OCI-LY1 (cell line): ENCODE data around the gene ARF1.

Experiments
- H2AFZ ChIP-seq: fragments of 200-600 bp; sonication (generic), shearing (Covaris generic); 2 replicates; pipeline ENCODE4 v1.6.0; 2014; ENCODE audit warnings: antibody characterized with exemption, mild to moderate bottlenecking, low read length
- H3F3A ChIP-seq: fragments of 200-600 bp; sonication (generic), shearing (Covaris generic); 2 replicates; pipeline ENCODE4 v1.6.0; 2014; ENCODE audit warnings: mild to moderate bottlenecking, antibody characterized with exemption, low read length, moderate library complexity; ENCODE audit not compliant: insufficient read depth
- H3K27ac ChIP-seq: fragments of 200-600 bp; sonication (generic); 2 replicates; pipeline ENCODE4 v1.5.1; 2014; ENCODE audit warnings: low read length, mixed run types, mild to moderate bottlenecking, low read depth; ENCODE audit not compliant: poor library complexity, severe bottlenecking
- H3K27me3 ChIP-seq: fragments of 200-600 bp; sonication (generic); 2 replicates; pipeline ENCODE4 v1.6.0; 2014; ENCODE audit warnings: antibody characterized with exemption, mild to moderate bottlenecking, low read length, moderate library complexity; ENCODE audit not compliant: insufficient read depth
- H3K36me3 ChIP-seq: fragments of 200-600 bp; sonication (generic); 2 replicates; pipeline ENCODE4 v1.6.1; 2014; ENCODE audit warnings: mild to moderate bottlenecking, antibody characterized with exemption, low read length, moderate library complexity, mixed read lengths; ENCODE audit not compliant: insufficient read depth
- H3K4me1 ChIP-seq: fragments of 200-600 bp; sonication (generic); 2 replicates; pipeline ENCODE4 v1.5.1; 2014; ENCODE audit warnings: mild to moderate bottlenecking, low read length, moderate library complexity; ENCODE audit not compliant: insufficient read depth, severe bottlenecking
- H3K4me2 ChIP-seq: fragments of 200-600 bp; sonication (generic), shearing (Covaris generic); 2 replicates; pipeline ENCODE4 v1.6.1; 2014; ENCODE audit warnings: low read length
- H3K4me3 ChIP-seq: fragments of 200-600 bp; sonication (generic); 2 replicates; pipeline ENCODE4 v1.5.1; 2014; ENCODE audit warnings: low read length, low read depth, mild to moderate bottlenecking, mixed read lengths; ENCODE audit not compliant: poor library complexity, severe bottlenecking
- H3K79me2 ChIP-seq: fragments of 200-600 bp; shearing (Covaris generic); 2 replicates; pipeline ENCODE4 v1.6.1; 2016; ENCODE audit warnings: mixed run types, low read length, mixed read lengths; ENCODE audit not compliant: insufficient read depth
- H3K9ac ChIP-seq: fragments of 200-600 bp; sonication (generic), shearing (Covaris generic); 2 replicates; pipeline ENCODE4 v1.6.1; 2014; ENCODE audit warnings: mild to moderate bottlenecking, low read length, mixed read lengths
- H3K9me2 ChIP-seq: fragments of 200-600 bp; sonication (generic), shearing (Covaris generic); 2 replicates; pipeline ENCODE4 v1.6.1; 2014; ENCODE audit warnings: low read depth, mild to moderate bottlenecking, low read length, mixed read lengths
- H3K9me3 ChIP-seq: fragments of 200-600 bp; shearing (Covaris generic); 2 replicates; pipeline ENCODE4 v1.6.1; 2014; ENCODE audit warnings: low read length, mixed read lengths
- H4K20me1 ChIP-seq: fragments of 200-600 bp; sonication (generic), shearing (Covaris generic); 2 replicates; pipeline ENCODE4 v1.6.0; 2016; ENCODE audit warnings: mild to moderate bottlenecking, low read length; ENCODE audit not compliant: insufficient read depth
- CTCF ChIP-seq: fragments of 200-600 bp; sonication (generic), shearing (Covaris generic); IDR thresholded peaks from 2 replicates; pipeline ENCODE4 v1.5.1; 2017; ENCODE audit warnings: mild to moderate bottlenecking, antibody characterized with exemption, low read length, moderate library complexity, mixed read lengths
- EZH2 ChIP-seq: fragments of 200-600 bp; sonication (generic), shearing (Covaris generic); IDR thresholded peaks from 2 replicates; pipeline ENCODE4 v1.8.0; 2017; ENCODE audit warnings: borderline replicate concordance, mixed run types, mild to moderate bottlenecking, antibody characterized with exemption, low read length, moderate library complexity, mixed read lengths

Gene ARF1

DNA sequence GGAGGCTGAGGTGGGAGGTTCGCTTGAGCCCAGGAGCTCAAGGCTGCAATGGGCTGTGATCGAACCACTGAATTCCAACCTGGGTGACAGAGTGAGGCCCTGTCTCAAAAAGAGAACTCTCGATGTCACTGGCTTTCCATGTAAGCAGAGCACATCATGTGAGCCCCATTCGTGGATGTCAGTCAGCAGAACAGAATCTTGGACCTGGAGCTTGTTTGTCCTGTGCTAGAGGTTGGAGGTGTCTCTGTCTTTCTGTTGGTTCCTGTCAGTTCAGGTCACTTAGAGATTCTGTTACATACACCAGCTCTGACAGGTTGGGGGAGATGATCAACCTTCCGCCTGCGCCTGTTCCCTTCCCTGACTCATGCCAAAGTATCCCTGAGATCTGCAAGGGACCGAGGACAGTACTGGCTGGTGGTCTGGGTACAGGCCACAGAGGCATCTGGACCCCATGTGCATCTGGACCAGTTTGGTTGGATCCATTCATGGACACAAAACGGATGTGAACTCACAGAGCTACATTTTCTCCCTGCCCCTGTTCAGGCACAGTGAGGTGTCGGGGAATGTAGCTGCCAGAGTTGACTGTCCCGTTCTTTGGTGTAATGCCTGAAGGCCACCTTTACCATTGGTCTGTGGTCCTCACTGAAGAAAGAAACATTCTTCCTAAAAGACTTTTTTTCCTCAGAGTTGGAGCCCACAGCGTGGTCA is 10.0 kb downstream of the ARF1 start:
- H3K4me2 ChIP-seq: no peak overlapping the region
- no peaks in the 10 kb centered on the region for H3K9me2 ChIP-seq
- no peak overlapping the region for H3K27ac ChIP-seq
- H3K36me3 ChIP-seq: peaks cover 89% of the 10 kb centered on the region
- no peak overlapping the region for H2AFZ ChIP-seq
- peaks cover 94% of the 10 kb centered on the region for H3K79me2 ChIP-seq
- H3K27me3 ChIP-seq: no peaks in the 10 kb centered on the region
- H3K4me3 ChIP-seq: no peak overlapping the region
- H3F3A ChIP-seq: no peaks in the 10 kb centered on the region
- TF ChIP-seq EZH2 (no peak), CTCF (no peak)
- peaks cover 17% of the 10 kb centered on the region for H3K9me3 ChIP-seq
- no peak overlapping the region for H3K9ac ChIP-seq
- no peaks in the 10 kb centered on the region for H4K20me1 ChIP-seq
- peaks cover 31% of the 10 kb centered on the region for H3K4me1 ChIP-seq

- H3F3A ChIP-seq: no peaks in the 10 kb centered on the region
- H3K4me1 ChIP-seq: peaks cover 23% of the 10 kb centered on the region
- TF ChIP-seq CTCF (no peak), EZH2 (no peak)
- H3K27ac ChIP-seq: no peak overlapping the region
- H3K4me3 ChIP-seq: no peak overlapping the region
- H2AFZ ChIP-seq: no peak overlapping the region
- peaks cover 90% of the 10 kb centered on the region for H3K36me3 ChIP-seq
- H3K4me2 ChIP-seq: no peak overlapping the region
- no peaks in the 10 kb centered on the region for H3K27me3 ChIP-seq
- peaks cover 17% of the 10 kb centered on the region for H3K9me3 ChIP-seq
- H4K20me1 ChIP-seq: no peaks in the 10 kb centered on the region
- no peak overlapping the region for H3K9ac ChIP-seq
- H3K79me2 ChIP-seq: peaks cover 86% of the 10 kb centered on the region
- H3K9me2 ChIP-seq: no peaks in the 10 kb centered on the region
These were observed 10.8 kb downstream of the ARF1 start for GRCh38 chr1:228093050-228093906.

- H3K4me3 ChIP-seq: no peak overlapping the region
- H3K9me2 ChIP-seq: no peaks in the 10 kb centered on the region
- no peak overlapping the region for H3K4me2 ChIP-seq
- no peak overlapping the region for H3K27ac ChIP-seq
- H3K4me1 ChIP-seq: peaks cover 11% of the 10 kb centered on the region
- no peaks in the 10 kb centered on the region for H3K27me3 ChIP-seq
- TF ChIP-seq EZH2: no peak
- no peak for TF ChIP-seq CTCF
- peaks cover 91% of the 10 kb centered on the region for H3K36me3 ChIP-seq
- H3K9ac ChIP-seq: no peak overlapping the region
- no peak overlapping the region for H2AFZ ChIP-seq
- H3F3A ChIP-seq: no peaks in the 10 kb centered on the region
- H4K20me1 ChIP-seq: no peaks in the 10 kb centered on the region
- H3K79me2 ChIP-seq: peaks cover 74% of the 10 kb centered on the region
- peaks cover 17% of the 10 kb centered on the region for H3K9me3 ChIP-seq
These were observed 12.0 kb downstream of the ARF1 start for GRCh38 chr1:228094432-228095016.
